ENCODE measurements around the gene MYO1B. TPM values are rescaled to one million over a fixed set of nuclear protein-coding genes. Genes with fewer than 3 reads are reported as not detected.
A peak's percentile ranks its signal among the peaks of the same experiment; 100 is the strongest.

The MYO1B gene
- total and polyA plus RNA-seq, 4 donors: 46.0 to 286 (median 88.1) TPM

DNA sequence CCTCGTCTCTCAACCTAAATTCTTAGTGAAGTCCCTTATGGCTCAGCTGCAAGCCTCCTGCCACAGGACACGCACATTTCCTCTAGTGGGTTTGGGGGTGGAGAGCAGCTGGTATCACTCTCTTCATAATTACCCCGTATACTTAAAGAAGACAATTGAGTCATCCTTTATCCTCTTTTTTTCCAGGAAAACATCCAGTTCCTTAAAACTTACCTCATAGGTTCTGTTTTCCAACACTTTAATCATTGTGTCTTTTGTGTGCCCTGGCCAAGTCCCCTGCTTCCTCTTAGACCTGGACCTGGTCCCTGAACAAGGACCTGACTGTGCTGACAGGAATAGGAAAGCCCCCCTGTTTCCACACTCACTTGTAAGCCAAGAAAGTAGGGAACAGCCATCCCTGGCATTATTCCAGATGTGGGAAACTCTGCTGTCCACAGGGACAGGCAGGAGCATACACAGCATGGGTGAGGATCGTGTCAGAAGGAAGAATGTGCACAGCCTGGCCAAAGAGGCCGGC, 42.3 kb upstream of the MYO1B start:
- Histone ChIP-seq H3K4me1 (ENCODE audit: control insufficient read depth in 5 of 5, insufficient read depth in 5 of 5, low read length in 5 of 5) (peaks cover 0 to 12% (median 4%) of the 10 kb centered on the region in 5 donors), H3K4me3 (no peak overlapping the region), H3K9me3 (ENCODE audit: control insufficient read depth in 4 of 4, insufficient read depth in 3 of 4, low read length in 3 of 4) (peaks cover 0 to 3% (median 0%) of the 10 kb centered on the region in 4 donors), H3K36me3 (ENCODE audit: control insufficient read depth in 4 of 4, insufficient read depth in 4 of 4, low read length in 4 of 4) (peaks cover 0 to 2% (median 0%) of the 10 kb centered on the region in 4 donors), H3K27ac (ENCODE audit: low read depth in 1 of 2, low read length in 1 of 2) (peak overlapping the region; percentile 63 to 67), H3K27me3 (ENCODE audit: control insufficient read depth in 3 of 3, insufficient read depth in 3 of 3, low read length in 2 of 3) (no peaks in the 10 kb centered on the region), H3K9ac (ENCODE audit: insufficient read depth in 1 of 2, low read length in 2 of 2) (no peak overlapping the region)
- DNase-seq: peak in 1 of 3 donors; percentile 41
- peak; percentile 56 for ATAC-seq (ENCODE audit: insufficient read depth, low FRiP score)
- TF ChIP-seq, protein P1, sequence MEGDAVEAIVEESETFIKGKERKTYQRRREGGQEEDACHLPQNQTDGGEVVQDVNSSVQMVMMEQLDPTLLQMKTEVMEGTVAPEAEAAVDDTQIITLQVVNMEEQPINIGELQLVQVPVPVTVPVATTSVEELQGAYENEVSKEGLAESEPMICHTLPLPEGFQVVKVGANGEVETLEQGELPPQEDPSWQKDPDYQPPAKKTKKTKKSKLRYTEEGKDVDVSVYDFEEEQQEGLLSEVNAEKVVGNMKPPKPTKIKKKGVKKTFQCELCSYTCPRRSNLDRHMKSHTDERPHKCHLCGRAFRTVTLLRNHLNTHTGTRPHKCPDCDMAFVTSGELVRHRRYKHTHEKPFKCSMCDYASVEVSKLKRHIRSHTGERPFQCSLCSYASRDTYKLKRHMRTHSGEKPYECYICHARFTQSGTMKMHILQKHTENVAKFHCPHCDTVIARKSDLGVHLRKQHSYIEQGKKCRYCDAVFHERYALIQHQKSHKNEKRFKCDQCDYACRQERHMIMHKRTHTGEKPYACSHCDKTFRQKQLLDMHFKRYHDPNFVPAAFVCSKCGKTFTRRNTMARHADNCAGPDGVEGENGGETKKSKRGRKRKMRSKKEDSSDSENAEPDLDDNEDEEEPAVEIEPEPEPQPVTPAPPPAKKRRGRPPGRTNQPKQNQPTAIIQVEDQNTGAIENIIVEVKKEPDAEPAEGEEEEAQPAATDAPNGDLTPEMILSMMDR (IDR thresholded peaks at IDR 0.05; ENCODE audit: control extremely low read depth, extremely low read depth): no peak
- 38 to 42% methylated on average over 5 of the region's 5 CpGs for WGBS, 2 donors

DNA sequence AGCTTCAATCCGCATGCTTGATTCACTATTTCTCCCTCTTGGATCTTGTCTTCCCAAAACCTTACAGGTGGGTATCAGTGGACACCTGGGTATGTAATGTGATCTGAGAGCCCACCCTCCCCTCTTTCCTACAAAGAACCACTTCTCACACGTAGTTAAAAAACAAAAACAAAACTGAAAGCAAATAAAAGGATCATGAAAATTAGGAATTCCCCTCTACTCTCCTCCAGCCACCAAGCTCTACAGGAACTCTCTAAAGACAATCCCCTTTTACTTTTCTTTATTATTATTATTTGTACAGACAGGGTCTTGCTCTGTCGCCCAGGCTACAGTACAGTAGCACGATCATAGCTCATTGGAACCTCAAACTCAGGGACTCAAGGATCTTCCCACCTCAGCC, 40.8 kb upstream of the MYO1B start:
- no peaks in the 10 kb centered on the region for H3K27me3 ChIP-seq (ENCODE audit: control insufficient read depth in 3 of 3, insufficient read depth in 3 of 3, low read length in 2 of 3)
- ATAC-seq (ENCODE audit: insufficient read depth, low FRiP score) (no peak), DNase-seq (no peak)
- H3K4me1 ChIP-seq (ENCODE audit: control insufficient read depth in 5 of 5, insufficient read depth in 5 of 5, low read length in 5 of 5): peaks cover 0 to 12% (median 4%) of the 10 kb centered on the region in 5 donors
- TF ChIP-seq, protein P1 (IDR thresholded peaks at IDR 0.05; ENCODE audit: control extremely low read depth, extremely low read depth): no peak
- 71 to 78% methylated on average over 4 of the region's 4 CpGs for WGBS, 2 donors
- peaks cover 0 to 3% (median 0%) of the 10 kb centered on the region in 4 donors for H3K36me3 ChIP-seq (ENCODE audit: control insufficient read depth in 4 of 4, insufficient read depth in 4 of 4, low read length in 4 of 4)
- H3K27ac ChIP-seq (ENCODE audit: low read depth in 1 of 2, low read length in 1 of 2): no peak overlapping the region
- H3K9ac ChIP-seq (ENCODE audit: insufficient read depth in 1 of 2, low read length in 2 of 2): no peak overlapping the region
- peaks cover 0 to 3% (median 0%) of the 10 kb centered on the region in 4 donors for H3K9me3 ChIP-seq (ENCODE audit: control insufficient read depth in 4 of 4, insufficient read depth in 3 of 4, low read length in 3 of 4)
- no peak overlapping the region for H3K4me3 ChIP-seq

DNA sequence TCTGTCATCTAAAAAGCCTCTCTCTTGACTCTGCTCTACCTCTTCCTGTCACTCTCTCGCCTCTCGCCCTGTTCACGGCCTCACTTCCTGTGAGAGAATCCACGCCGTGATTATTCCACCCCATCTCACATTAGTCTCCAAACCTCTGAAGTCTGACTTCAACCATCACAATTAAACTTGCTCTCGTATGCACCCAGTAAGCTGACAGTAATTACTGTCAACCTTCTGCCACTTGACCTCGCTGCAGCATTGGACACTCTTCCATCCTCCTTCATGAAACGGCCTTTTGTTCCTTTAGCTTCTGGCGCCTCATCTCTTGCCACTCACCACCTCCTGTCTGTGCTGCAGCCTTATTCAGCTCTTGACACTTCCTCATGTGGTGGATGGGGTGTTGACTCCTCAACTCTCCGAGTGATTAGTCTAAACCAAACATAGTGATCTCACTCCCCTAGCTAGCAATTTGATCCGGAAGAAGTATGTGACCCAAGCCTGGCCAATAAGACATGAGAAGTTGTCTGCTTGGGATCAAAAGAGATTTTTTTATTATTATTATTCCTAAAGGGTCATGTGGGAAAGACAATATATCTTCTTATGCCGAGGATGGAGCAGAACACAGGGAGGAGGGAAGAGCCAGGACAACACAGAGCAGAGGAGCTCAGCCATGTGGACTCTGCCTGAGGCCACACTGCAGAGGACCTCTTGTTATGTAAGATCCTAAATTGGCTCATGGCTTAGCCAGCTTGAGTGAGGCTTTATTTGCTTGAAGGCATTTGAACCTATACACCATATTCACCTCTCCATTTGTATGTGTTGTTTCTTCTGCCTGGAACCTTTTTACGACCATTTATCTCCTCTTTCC, 38.4 kb upstream of the MYO1B start:
- WGBS, 2 donors: 80 to 82% methylated on average over 13 of the region's 13 CpGs
- no peak for ATAC-seq (ENCODE audit: insufficient read depth, low FRiP score)
- no peak for DNase-seq

More for the DNA sequence above, 38.4 kb upstream of the MYO1B start:
- H3K9ac ChIP-seq (ENCODE audit: insufficient read depth in 1 of 2, low read length in 2 of 2): no peak overlapping the region
- peaks cover 0 to 12% (median 4%) of the 10 kb centered on the region in 5 donors for H3K4me1 ChIP-seq (ENCODE audit: control insufficient read depth in 5 of 5, insufficient read depth in 5 of 5, low read length in 5 of 5)
- TF ChIP-seq, protein P1 (IDR thresholded peaks at IDR 0.05; ENCODE audit: control extremely low read depth, extremely low read depth): no peak
- H3K9me3 ChIP-seq (ENCODE audit: control insufficient read depth in 4 of 4, insufficient read depth in 3 of 4, low read length in 3 of 4): peaks cover 0 to 3% (median 2%) of the 10 kb centered on the region in 4 donors
- no peaks in the 10 kb centered on the region for H3K27me3 ChIP-seq (ENCODE audit: control insufficient read depth in 3 of 3, insufficient read depth in 3 of 3, low read length in 2 of 3)
- H3K4me3 ChIP-seq: no peak overlapping the region
- H3K27ac ChIP-seq (ENCODE audit: low read depth in 1 of 2, low read length in 1 of 2): no peak overlapping the region
- peaks cover 0 to 3% (median 0%) of the 10 kb centered on the region in 4 donors for H3K36me3 ChIP-seq (ENCODE audit: control insufficient read depth in 4 of 4, insufficient read depth in 4 of 4, low read length in 4 of 4)
